Activated effector memory CD4-positive, alpha-beta T cell treated with Interleukin-2 at 50 U/mL for 16 hours (primary cell): Measurements from ENCODE around the gene BTG4.

Experiments
- DNase-seq: peaks from one replicate; pipeline ENCODE4 v3.0.0-alpha.2; 2020

The BTG4 gene

DNA sequence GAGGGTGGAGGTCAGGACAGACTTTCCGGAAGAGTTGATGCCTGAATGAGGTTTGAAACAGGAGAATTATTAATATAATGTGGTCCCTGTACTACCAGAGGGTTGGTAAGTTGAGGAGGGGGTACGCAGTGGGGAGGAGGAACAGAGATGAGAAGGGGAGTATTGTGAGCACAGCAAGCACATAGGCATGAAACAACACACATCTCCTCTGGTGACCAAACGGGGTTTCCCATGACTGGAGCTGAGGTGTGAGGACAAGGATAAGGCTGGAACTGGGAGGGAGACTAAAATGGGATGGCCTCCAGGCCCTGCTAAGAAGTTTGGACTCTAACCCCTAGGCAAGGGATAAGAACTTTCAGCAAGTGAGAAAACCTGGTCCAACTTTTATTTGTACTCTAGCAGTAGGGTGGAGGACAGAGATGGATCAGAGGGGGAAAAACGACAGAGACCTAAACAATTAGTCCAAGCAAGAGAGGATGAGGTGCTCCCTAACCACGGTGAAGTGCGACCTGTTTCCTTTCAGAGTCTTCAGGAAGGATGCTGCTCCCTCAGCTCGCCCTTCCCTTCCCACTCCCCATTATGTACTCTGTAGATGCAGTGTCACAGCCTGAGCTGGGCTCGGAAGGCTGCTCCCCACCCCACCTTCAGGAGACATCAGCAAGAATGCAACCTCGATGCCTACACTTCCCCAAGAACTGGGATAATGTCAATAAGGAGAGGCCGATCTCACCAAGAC is 59.2 kb downstream of the BTG4 start:
- no peak for DNase-seq

DNA sequence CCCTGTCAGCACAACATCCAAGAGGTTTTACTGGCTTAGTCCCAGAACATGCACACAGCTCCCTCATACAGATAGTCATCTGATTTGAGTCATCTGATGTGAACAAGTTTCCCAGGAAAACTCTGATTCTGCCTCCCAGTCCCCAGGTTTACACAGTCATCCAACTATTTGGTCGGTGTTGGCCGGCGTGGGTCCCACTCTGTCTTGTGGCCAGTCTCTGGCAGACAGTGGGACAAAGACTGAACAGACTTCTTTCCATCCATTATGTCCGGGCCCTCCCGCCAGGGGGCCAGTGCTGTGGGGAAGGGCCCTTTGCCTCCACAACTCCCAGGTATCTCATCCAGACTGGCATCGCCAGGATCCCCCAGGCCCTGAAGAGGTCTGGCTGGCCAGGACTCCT is 60.0 kb downstream of the BTG4 start:
- no peak for DNase-seq

DNA sequence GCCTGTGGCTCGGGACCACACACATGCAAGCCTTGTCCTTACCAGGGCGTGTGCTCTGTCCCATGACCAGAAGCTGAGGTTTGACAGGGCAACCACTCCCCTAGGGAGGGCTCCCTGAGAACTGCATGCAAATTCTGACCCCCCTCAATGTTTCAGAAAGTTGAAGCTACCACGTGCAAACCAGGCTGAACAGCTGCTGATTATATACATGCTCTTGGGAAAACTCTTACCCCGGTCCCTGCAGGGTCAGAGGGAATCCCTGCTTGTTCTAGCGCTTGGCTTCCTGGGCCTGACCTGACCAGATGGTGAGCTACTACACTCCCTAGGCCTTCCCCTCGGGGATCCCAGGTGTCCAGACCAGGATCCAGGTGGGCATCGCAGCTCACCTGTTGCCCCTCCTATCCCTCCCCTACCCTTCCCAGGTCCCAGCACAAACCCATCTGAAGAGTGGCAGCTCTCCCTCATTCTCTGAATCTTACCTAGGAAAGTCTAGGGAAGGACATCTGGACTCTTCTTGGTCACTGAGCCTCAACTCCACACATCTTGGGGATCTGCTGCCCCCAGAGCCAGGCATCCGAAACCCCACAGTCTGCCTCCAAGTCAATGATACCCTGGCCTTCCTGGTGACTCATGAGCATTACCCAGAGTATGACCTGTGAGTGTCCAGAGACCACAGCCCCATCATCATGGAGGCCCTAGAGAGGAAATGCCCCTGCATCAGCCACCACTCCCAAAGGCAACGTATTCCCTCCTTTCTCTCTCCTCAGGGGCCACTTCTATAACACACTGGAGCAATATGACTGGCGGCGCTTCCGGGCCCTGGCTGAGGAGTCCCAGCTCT is 61.5 kb downstream of the BTG4 start:
- no peak for DNase-seq

DNA sequence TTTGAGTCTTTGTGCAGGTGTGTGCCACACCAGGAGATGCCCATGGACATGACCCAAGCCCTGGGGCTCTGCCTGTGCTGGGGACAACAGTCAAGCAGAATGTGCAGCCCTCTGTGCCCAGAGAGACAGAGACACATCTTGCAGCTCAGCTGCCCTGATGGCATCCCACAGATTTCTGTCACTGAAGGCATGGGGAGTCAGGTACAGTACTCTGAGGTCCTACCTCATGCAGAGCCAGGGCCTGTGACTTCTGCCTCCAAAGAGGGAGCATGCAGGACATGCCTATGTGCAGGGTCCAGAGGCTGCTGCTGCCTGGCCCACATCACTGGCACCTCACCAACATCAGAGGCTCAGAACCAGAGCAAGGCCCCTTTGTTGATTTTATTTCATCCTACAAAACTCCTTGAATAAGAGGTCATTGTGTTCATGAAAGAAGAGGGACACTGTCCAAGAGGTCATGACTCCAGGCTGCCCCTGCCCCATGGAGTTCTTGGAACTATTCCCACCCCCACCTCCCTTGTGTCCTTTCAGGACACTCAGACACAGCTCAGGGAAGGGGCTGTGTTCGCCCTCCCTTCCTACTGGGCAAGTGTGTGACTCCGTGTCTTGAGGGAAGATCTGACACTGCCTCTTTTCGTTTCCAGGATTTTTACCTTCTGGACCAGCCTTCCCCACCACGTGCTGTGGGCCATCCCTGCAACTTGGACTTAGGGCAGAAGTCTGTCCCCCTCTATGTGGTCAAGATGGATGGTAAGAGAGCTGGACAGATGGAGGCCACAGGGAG is 62.3 kb downstream of the BTG4 start:
- no peak for DNase-seq

DNA sequence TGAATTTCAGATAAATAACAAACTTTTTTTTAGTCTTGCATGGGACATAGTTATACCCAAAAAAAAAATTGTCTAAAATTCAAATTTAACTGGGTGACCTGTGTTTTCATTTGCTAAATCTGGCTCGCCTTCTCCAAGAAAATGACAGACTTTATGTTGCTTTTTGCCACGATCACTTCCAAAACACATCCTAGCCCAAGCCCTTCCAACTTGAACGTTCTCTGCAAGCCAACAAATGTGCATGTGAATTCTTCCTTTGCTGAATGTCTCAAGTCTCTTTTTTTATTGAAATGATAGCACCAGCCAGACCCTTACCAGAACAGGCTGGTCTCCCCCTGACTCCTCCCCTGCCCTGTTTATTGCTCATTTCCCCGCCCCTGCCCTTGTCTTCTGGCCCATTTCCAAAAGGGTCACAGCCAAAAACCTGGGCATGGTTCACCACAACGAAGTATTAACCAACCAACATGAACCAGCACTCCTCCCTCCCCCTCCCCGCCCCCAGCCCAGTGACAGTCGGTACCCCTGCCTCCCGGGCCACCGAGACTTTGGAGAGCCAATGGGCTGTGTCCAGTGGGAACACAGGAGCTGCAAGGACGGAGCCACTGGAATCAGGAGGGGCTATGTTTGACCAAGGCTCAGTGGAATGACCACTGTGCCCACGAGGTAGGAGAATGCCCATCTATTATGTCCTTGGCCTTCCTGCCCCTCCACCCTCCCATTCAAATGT is 63.2 kb downstream of the BTG4 start:
- DNase-seq, result no peak

DNA sequence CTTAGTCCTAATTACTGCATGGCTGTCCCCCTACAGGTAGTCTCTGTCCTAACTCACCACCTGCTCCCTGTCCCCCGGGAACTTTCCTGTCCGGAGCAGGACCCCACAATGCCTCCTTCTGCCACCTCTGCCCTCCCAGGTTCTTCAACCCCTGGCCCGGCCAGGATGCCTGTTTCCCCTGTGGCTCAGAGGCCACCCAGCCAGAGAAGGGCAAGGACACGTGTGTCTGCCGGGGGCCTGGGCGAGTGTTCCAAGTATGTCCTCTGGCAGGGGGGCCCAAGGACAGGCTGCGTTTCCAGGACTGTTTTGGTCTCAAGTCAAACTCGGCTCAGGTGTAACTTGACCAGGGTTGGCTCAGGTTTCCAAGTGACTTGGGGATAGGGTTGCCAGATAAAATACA is 63.8 kb downstream of the BTG4 start:
- no peak for DNase-seq

DNA sequence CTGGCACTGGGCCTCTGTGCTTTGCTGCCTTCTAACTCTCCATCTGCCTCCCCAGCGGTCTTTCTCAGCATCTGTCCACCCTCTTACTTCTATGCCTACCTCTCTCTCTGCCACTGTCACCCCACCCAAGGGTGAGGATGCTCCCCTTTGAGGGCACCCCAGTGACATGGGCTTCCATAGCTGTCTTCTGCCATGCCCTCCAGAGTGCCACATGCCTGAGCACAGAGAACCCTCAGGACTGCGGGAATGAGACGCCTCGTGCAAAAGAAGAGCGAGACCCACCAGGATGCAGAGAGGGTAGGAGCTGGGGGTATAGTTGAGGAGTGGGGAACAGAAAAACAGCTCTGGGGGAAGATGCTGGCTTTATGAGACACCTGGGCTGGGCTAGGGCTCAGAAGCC is 64.3 kb downstream of the BTG4 start:
- DNase-seq, result no peak

DNA sequence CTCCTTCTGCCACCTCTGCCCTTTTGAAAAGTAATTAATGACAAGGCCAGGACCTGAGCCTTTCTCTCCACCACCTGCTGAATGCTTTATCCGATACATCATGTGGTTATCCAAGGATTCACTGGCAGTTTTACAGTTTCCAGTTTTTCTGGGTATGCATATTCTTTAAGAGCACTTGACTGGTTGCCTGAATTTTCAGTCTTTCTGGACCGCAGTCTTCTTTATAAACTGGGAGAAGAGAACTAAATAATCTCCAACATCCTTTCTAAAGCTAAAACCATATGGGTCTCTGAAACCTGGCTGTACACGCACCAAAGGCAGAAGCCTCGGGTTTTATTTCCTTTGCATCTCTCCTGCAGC is 65.1 kb downstream of the BTG4 start:
- DNase-seq, result no peak

DNA sequence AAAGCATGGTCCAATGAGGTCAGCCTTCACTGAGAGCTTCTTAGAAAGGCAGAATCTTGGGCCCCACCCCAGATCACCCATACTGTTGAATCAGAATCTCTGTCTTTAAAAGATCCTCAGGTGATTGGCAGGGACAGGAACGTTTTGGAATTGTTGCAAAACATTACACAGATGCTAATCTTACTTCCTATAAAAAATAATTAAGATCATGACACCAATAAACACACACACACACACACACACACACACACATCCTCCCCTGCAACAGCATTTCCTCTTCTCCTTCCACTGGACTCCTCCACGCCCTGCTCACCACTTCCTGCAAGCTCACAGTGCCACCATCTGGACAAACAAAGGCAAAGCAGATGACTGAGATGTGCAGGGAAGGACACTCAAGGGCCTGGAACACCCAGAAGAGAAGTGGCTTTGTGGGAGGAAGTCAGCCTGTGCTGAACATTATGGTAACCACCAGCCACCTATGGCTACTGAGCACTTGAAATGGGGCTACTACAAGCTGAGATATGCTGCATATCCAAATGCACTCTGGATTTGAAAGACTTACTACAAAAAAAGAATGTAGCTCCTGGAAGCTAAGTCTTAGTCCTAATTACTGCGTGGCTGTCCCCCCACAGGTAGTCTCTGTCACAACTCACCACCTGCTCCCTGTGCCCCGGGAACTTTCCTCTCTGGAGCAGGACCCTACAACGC is 65.6 kb downstream of the BTG4 start:
- peak; percentile 60 for DNase-seq

DNA sequence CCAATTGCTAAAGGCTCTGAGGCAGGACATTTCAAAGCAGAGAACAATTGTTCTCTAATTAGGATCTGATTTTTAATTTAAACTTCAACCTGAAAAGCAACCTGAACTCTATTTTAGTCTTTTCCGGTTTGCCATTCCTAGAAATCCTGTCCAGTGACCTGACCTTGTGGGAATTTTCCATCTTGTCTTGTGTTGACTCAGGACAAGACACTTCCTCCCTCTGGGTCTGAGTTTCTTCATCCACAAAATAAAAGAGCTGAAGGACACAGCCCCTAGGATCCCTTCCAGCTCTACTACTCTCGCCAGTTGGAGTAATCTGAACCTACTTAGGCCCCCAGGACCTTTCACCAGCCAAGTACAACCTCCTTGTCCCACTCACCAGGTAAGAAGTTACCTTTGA is 66.6 kb downstream of the BTG4 start:
- no peak for DNase-seq
